GM18508 (cell line): ENCODE data around the gene CHMP4A.
"Not testable (repeated sequence)": the region's sequence is repeated elsewhere in the genome, so short reads cannot be mapped to it uniquely, and the experiment has no call there.

Source experiments
- ATAC-seq: cut with Tn5 transposase; IDR thresholded peaks from one replicate; pipeline ENCODE4 v1.9.1; 2021; ENCODE audit warnings: moderate number of reproducible peaks; ENCODE audit not compliant: insufficient read depth, unreplicated experiment

Gene CHMP4A

DNA sequence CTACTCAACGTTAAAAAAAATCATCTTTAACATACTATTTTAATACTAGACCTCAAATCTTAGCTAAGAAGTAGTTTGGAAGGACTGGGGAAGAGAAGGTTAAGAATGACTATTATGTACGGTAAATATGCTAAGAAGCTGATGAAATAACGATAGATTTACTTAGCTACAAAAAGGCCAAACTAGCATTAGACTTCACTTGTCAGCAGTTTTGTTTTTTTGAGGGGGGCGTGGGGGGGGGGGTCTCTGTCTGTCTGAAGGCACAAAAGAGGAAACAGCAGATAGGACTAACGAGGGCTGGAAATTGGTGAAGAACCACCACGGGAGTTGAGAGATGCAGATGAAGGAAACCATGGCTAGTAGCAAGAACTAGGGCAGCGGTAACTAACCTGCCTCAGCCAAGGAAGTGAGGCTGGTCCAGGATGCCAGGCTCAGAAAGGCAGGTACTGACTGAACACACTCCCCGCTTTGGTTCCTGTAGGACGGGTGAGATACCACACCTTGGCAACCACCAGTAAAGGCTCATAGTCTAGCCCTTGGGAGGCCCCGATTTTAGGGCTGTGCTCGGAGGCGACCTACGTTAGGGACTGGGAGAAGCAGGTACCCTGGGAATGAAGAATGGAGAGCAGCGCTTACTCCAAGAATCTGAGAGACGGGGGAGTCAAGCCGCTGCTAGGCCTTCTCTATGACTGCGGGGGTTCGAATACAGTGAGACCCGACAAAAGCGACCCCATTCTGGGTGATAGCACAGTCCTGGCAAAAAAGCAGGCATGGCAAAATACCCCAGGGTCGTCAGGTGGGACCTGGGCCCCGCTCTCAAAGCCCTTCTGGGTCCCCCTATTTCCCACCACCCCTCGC, 18.2 kb upstream of the CHMP4A start:
- no peak for ATAC-seq

DNA sequence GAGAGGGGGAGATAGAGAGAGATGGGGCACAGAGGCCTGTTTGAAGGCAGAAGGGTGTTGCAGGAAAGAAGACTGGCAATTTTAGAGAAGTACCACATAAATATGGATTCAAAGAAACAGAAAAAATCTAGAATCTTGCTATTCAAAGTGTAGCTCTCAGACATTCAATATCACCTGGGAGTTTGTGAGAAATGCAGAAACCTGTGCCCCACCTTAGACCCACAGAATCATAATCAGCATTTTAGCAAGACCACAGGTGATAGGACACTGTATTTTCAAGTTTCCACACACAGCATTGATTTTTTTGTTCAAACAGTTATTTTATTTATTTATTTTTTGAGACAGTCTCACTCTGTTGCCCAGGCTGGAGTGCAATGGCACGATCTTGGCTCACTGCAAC, 15.6 kb upstream of the CHMP4A start:
- no peak for ATAC-seq

DNA sequence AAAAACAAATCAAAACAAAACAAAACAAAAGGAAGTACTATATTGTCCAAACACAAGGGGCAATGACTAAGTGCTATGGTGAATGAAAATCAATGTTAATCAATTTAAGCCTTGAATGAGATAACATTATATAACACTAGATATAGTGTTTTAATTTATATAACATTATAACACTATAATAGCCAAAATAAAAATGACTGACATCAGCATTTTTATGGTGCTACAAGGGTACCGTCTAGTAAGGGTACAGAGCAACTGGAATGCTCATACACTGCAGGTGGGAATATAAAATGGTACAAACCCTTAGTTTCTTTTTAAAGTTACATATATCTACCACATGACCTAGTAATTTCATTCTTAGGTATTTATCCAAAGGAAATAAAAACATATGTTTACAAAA, 13.2 kb upstream of the CHMP4A start:
- ATAC-seq: no peak

DNA sequence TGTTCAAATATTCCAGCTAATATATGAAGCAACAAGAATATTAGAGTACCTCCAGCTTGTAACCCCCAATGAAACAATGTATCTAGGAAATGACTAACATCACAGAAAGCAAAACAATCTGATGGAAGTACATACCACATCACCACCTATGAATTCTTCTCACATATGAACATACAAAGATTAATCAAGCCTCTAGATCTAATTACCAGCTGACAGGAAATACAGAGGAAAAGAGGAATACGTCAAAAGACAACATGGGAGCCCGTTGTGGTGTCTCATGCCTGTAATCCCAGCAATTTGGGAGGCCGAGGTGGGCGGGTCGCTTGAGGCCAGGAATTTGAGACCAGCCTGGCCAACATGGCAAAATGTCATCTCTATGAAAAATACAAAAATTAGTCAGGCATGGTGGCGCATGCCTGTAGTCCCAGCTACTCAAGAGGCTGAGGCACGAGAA, 11.4 kb upstream of the CHMP4A start:
- ATAC-seq: no peak

DNA sequence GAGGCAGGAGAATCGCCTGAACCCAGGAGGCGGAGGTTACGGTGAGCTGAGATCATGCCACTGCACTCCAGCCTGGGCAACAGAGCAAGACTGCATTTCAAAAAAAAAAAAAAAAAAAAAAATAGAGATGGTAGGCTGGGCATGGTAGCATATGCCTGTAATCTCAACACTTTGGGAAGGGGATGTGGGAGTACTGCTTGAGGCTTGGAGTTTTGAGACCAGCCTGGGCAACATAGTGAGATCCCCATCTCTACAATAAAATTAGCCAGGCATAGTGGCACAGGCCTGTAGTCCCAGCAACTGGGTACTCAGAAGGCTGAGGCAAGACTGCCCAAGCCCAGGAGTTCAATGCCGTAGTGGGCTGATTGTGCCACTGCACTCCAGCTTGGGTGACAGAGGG, 9.7 kb upstream of the CHMP4A start:
- ATAC-seq: not testable (repeated sequence)

DNA sequence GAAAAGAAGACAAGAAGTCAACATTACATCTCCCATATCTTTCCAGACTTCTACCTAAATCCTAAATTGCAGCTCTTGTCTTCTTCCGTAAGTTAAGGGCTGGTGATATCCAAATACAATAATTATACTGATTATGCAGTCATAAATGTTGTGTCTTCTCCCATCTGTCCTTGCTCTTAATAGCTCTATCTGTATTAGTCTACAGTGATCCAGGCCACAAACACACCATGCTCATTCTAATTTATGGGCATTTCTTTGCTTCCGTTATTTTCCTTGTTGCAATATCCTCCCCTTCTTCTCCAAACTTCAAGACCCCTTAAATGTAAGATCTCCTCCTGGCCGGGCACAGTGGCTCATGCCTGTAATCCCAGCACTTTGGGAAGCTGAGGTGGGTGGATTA, 6.2 kb upstream of the CHMP4A start:
- no peak for ATAC-seq

DNA sequence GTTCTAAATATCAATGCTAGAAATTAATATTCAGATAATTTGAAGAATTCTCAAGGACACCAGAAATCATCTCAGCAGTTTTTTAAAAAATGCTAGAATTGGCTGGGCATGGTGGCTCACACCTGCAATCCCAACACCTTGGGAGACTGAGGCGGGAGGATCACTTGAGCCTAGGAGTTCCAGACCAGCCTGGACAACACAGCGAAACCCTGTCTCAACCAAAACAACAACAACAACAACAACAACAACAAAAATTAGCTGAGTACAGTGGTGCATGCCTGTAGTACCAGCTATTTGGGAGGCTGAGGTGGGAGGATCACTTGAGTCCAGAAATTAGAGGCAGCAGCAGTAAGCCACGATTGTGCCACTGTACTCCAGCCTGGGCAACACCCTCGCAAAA, 5.8 kb upstream of the CHMP4A start:
- ATAC-seq: no peak

DNA sequence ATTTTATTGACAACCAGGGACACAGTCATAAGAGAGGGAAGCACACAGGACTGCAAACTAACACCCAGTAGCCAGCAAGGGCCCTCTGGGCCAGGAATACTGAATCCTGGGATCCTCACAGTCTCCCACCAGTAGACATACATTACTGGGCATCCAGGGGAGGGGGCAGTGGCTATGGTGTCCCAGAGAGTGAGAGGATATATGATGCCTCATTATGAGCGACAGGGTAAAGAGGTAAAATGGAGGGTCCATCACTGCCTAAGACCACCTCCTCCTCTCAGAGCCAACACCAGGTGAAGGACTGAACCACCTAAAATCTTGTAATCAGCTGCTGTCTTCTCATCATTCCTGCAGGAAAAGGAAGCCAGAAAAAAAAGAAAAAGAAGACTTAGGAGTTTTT, 3.6 kb upstream of the CHMP4A start:
- not testable (repeated sequence) for ATAC-seq

DNA sequence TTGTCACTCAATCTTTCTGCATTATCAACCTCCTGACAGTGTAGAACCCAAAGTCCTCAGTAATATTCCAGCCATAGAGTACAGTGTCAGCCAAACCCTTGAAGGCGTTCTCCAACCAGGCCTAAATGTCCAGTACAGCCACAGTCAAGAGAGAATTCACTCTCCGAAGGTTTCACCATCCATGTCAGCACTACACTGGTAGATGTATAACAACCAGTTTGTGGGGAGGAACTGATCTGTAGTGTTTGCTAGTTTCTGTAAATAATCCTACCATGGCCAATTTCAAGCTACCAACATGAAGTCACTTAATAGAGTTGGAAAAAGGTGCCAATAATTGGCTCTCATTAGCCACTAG, 3.0 kb upstream of the CHMP4A start:
- ATAC-seq: no peak

DNA sequence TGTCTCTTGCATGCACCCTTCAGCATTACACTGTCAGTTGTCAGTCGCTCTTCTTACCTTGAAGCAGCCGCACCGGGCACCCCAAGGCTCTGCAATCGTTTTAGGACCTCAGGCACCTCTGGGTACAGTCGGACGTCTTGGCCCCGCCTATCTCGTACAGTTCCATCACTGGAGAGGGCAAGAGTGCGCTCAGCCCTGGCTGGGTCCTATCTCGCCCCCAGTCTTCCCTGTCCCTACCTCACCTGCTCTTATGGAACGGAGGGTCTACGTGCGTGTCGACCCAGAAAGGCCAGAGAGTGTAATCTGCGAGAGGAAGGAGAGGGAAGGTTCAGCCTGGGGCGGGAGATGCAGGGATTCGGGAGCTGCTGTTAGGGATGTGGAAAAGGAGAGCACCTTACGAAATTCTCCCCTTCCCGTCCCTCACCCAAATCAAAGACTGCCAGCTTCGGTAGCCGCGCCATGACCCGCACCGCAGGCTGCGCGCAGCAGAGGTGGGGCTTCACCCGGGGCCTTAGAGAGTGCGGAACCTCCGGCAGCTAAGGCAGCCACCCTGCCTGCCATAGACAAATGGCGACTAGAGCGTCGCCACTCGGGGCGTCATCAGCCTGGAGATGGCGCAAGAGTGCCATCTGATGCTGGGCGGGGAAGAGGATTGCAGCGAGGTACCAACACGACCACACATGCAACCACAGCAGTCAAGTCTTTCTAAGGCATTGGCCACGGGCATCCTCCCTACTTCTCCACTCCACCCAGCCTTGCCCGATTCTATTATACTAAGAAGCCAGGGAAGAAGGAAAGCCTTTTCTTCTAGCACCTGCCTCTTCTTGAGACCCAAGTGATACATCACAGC, 2.4 kb upstream of the CHMP4A start, which contains the start of gene MDP1:
TSS of gene MDP1 (minus strand) at position 572 of the 850 bp plus-strand sequence. CDS start at position 461, 111 bp downstream.
- ATAC-seq: peak; percentile 50

DNA sequence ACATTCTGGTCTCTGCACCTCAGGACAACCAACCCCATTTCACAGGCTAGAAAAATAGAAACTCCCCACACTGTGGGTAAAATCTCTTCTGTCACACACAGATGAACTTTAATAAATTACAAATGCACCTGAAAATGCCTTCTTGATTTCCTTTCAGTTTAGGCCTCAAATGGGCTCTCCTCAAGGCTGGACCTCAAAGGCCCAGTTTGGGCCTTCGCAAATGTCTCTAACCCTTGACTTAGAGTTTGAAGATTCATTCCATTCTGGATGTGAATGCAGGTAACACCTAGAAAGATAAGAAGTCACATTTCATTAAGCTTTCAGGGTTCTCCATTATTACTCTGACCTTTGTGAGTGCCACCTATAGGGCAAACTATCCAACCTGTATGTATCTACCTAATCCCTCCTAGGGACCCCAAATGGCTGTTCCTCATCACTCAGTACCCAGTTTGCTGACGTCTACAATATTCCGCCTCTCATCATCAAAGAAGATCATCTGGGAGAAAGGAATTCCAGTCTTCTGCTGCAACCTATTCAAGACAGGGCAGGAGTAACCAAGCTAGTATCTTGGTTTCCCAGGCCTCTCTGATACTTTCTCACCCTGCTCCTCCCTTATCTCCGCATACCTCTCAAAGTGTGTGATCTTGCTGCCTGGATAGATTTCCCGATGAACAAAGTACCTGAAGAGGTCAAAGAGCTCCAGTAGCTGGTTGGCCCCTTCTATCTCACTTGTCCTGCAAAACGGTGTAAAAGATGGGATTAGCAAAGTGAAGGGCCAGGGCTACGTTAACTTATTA, 776 bp upstream of the CHMP4A start:
- no peak for ATAC-seq

DNA sequence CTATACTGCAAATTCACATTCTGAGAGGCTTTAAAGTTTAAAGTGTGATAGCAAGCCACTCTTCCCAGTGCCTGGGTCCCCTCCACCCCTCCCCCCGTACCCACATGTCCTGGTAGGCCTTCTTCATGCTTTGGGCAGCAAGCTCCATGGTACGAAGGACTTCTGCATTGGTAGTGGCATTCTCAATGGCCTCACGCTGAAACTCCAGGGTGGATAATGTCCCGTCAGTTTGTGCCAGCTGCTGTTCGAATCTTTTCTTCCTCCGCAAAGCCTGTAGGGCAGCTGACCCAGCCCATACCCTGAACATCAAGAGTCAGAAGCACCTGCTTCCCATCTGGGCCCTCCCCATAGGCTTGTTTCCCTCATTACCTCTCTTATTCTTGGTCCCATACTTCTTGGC, 2.0 kb downstream of the CHMP4A start:
- ATAC-seq: no peak

DNA sequence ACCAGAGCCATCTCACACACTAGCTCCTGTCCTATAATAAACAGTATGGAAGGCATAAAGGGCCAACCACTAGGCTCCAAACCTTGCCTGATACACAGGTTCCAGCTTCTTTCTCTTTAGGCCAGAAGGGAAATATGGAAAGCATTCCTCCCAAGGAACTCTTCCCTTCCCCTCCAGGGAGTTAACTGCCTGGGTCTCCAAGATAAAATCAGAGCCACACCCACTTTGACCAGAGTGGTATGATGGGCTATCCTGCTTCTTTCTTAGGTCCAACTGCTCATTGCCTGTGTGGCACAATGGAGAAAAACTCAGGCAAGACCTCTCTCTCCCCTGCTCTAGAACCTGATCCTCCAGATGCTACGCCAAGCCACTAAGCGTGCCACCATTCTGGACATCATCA, 5.7 kb downstream of the CHMP4A start:
- no peak for ATAC-seq

DNA sequence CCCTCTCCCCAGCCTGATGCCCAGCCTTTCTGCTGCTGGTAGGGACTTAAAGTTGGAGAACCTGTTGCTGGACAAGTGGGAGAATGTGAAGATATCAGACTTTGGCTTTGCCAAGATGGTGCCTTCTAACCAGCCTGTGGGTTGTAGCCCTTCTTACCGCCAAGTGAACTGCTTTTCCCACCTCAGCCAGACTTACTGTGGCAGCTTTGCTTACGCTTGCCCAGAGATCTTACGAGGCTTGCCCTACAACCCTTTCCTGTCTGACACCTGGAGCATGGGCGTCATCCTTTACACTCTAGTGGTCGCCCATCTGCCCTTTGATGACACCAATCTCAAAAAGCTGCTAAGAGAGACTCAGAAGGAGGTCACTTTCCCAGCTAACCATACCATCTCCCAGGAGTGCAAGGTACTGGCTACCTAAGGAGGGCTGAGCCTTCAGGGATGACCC, 6.2 kb downstream of the CHMP4A start:
- ATAC-seq: no peak

DNA sequence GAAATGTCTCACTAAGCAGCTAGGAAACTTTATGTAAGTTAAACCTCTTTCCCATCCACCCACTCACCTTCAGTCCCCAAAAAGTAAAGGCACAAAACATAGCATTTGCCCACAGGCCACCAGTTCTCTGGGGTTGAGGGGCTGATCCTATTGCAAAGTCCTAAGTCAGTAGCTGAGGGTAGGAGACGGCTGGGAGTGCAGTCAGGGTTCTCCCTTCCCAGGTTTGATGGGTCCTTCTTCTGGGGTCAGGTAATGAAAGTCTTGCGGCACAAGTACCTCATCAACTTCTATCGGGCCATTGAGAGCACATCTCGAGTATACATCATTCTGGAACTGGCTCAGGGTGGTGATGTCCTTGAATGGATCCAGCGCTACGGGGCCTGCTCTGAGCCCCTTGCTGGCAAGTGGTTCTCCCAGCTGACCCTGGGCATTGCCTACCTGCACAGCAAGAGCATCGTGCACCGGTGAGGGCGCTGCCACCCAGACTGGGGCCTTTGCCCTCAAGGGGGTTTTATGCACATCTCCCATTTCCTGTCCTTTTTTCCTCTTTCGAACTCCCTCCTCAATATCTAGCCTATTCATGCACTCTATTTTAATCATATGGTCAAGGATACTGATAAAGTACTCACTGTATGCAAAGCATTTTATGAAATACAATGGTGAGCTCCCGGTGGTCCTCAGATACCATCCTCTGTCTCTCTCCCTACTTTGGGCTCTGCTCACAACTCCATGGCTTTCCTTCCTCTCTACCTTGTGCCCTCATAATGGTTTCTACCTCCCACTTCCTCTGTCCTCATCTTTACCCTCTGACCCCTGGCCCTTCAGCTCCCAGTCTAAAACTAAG, 6.8 kb downstream of the CHMP4A start:
- no peak for ATAC-seq

DNA sequence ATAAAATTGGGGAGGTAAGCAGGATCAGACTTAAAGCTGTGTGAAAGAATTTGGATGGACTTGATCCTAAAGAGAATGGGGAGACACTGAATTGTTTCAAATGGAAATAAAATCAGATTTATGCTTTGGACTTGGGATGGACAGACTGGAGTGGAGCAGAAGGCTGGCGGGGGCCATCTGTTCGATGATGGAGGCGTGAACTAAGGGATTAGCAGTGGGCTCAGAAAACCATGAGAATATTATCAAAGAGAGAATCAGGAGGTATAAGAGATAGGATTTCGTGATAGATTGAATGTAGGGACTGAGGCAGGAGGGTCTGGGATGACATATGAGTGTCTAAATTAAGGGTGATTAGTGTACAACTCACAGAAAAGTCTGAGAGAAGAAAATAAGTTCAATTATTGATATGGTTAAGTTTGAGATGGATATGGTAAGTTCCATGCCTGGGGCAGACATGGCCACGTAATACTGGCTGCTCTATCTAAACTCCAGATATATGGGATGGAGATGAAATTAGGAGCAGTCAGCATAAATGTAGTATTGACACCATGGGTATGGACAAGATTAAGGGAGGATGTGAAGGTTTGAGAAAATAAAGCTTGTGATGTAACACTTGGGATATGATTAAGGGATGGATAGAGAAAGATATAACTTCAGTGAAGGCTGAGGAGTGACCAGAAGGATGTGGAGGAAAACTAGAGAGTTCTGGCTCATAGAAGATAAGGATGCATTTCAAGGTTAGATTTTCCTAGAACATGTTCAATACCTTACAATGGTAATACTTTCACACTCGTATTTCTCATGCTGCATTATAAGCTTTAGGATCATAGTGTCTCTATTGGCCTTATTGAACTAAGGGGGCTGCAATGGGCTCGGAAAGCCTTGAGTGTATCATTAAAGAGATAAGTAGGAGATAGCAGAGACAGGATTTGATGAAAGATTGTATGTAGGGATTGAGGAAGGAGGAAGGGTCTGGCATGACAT, 8.8 kb downstream of the CHMP4A start:
- no peak for ATAC-seq

DNA sequence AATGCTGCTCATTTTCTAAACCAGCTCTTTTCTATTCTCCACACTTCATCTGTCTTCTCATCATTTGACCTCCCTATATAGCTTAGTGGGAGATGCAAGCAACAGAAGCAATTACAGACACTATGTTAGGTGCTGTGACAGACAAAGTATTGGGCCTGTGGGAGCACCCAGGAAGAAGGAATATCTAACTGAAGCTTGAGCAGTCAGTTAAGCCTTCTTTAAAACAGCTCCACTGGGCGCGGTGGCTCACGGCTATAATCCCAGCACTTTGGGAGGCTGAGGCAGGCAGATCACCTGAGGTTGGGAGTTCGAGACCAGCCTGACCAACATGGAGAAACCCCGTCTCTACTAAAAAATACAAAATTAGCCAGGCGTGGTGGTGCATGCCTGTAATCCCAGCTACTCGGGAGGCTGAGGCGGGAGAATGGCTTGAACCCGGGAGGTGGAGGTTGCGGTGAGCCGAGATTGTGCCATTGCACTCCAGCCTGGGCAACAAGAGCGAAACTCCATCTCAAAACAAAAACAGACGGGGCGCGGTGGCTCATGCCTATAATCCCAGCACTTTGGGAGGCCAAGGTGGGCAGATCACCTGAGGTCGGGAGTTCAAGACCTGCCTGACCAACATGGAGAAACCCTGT, 9.9 kb downstream of the CHMP4A start:
- not testable (repeated sequence) for ATAC-seq

DNA sequence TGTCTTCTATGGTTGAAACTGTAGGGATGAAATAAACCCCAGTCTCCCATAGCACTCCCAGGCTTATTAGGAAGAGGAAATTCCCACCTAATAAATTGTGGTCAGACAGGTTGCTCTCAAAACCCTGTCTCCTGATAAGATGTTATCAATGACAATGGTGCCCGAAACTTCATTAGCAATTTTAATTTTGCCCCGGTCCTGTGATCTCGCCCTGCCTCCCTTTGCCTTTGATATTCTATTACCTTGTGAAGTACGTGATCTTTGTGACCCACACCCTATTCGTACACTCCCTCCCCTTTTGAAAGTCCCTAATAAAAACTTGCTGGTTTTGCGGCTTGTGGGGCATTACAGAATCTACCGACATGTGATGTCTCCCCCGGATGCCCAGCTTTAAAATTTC, 10.8 kb downstream of the CHMP4A start:
- not testable (repeated sequence) for ATAC-seq
